Common myeloid progenitor, CD34-positive (primary cell): ENCODE results near the gene OSMR.

ENCODE experiments used
- CTCF ChIA-PET: fragments of 350-600 bp; sonication (Branson Sonifier 250); formaldehyde crosslinking; loops from one replicate; lab custom pipeline; 2021; ENCODE audit warnings: antibody characterized with exemption; lab: Charles Lee
- POLR2A ChIA-PET: fragments of 350-600 bp; sonication (Branson Sonifier 250); formaldehyde crosslinking; loops from one replicate; lab custom pipeline; 2021; ENCODE audit warnings: antibody characterized with exemption; lab: Charles Lee
- DNase-seq, 3 donors: peaks; one replicate each; pipeline versions ENCODE4 v3.0.0 to v3.0.0-alpha.2; 2013
- H3K27ac ChIP-seq, 2 experiments: 1 replicate in 1 of 2; 2 replicates in 1 of 2; pipeline ENCODE4 v1.7.0; 2013; ENCODE audit warnings: inconsistent platforms in 2 of 2, low read length in 2 of 2, mild to moderate bottlenecking in 2 of 2, low read depth in 1 of 2, moderate library complexity in 1 of 2; ENCODE audit not compliant: severe bottlenecking in 2 of 2, insufficient read depth in 1 of 2, poor library complexity in 1 of 2
- H3K27me3 ChIP-seq, 5 experiments: replicated peaks in 2 of 5; 1 replicate in 3 of 5; 2 replicates in 2 of 5; pipeline versions ENCODE4 v1.6.1 to v1.7.0; 2013; ENCODE audit warnings: low read length in 4 of 5, mild to moderate bottlenecking in 2 of 5, moderate library complexity in 2 of 5, inconsistent platforms in 1 of 5; ENCODE audit not compliant: insufficient read depth in 5 of 5, control insufficient read depth in 4 of 5
- H3K36me3 ChIP-seq, 4 experiments: 1 replicate in 2 of 4; 2 replicates in 2 of 4; pipeline versions ENCODE4 v1.6.1 to v1.7.0; 2013; ENCODE audit warnings: low read length in 3 of 4, control low read depth in 1 of 4, mild to moderate bottlenecking in 1 of 4; ENCODE audit not compliant: control insufficient read depth in 4 of 4, insufficient read depth in 4 of 4
- H3K4me1 ChIP-seq, 4 experiments: 1 replicate in 3 of 4; 2 replicates in 1 of 4; pipeline versions ENCODE4 v1.6.1 to v1.7.1; 2013; ENCODE audit warnings: low read length in 3 of 4, mild to moderate bottlenecking in 3 of 4, control low read depth in 1 of 4, inconsistent platforms in 1 of 4, moderate library complexity in 1 of 4; ENCODE audit not compliant: control insufficient read depth in 4 of 4, insufficient read depth in 4 of 4; ENCODE audit errors: control extremely low read depth in 1 of 4
- H3K4me3 ChIP-seq, 7 experiments: 1 replicate in 4 of 7; 2 replicates in 3 of 7; pipeline versions ENCODE4 v1.5.1 to v1.7.0; 2013; ENCODE audit warnings: mild to moderate bottlenecking in 7 of 7, low read length in 6 of 7, moderate library complexity in 6 of 7, inconsistent platforms in 2 of 7, low read depth in 2 of 7, control low read depth in 1 of 7; ENCODE audit not compliant: insufficient read depth in 4 of 7, control insufficient read depth in 1 of 7; ENCODE audit errors: extremely low read depth in 1 of 7
- H3K9me3 ChIP-seq, 5 experiments: 1 replicate in 4 of 5; 2 replicates in 1 of 5; pipeline versions ENCODE4 v1.6.1 to v1.7.1; 2013; ENCODE audit warnings: low read length in 4 of 5, mild to moderate bottlenecking in 2 of 5, inconsistent platforms in 1 of 5, low read depth in 1 of 5, moderate library complexity in 1 of 5; ENCODE audit not compliant: control insufficient read depth in 4 of 5, insufficient read depth in 2 of 5; ENCODE audit errors: control extremely low read depth in 1 of 5
- WGBS: methylation state at CpG from one replicate; pipeline ENCODE4 v1.1.5; 2013; ENCODE audit not compliant: insufficient coverage; 5-methylcytosine and 5-hydroxymethylcytosine counted together

The OSMR gene

GRCh38 chr5:38929838-38930237, 84.0 kb downstream of the OSMR start:
- ChIA-PET CTCF (no interaction called here), POLR2A (no interaction called here)
- H3K27ac ChIP-seq, result no peak overlapping the region
- H3K9me3 ChIP-seq, result no peaks in the 10 kb centered on the region
- no peaks in the 10 kb centered on the region for H3K4me1 ChIP-seq
- H3K4me3 ChIP-seq, result no peak overlapping the region
- 86% methylated on average over 1 of the region's 2 CpGs for WGBS
- DNase-seq, result no peak
- H3K36me3 ChIP-seq, result no peaks in the 10 kb centered on the region
- H3K27me3 ChIP-seq, result peaks cover 0 to 22% (median 8%) of the 10 kb centered on the region in 5 experiments

- no peak overlapping the region for H3K27ac ChIP-seq
- DNase-seq, result no peak
- no peak overlapping the region for H3K4me3 ChIP-seq
- POLR2A ChIA-PET, result no interaction called here
- no peaks in the 10 kb centered on the region for H3K4me1 ChIP-seq
- peaks cover 0 to 2% (median under 1%) of the 10 kb centered on the region in 4 experiments for H3K36me3 ChIP-seq
- CTCF ChIA-PET, result no interaction called here
- WGBS, result 88% methylated on average over 2 of the region's 4 CpGs
- no peaks in the 10 kb centered on the region for H3K9me3 ChIP-seq
- peaks cover 0 to 10% (median 3%) of the 10 kb centered on the region in 5 experiments for H3K27me3 ChIP-seq
These were observed 85.9 kb downstream of the OSMR start for GRCh38 chr5:38931731-38932130.

- 83% methylated on average over 4 of the region's 4 CpGs for WGBS
- CTCF ChIA-PET, result interaction anchor here (1.0 kb wide), 1 partner anchor 10 kb away, joined by 3 read pairs; no protein-coding TSS in a partner anchor
- no peaks in the 10 kb centered on the region for H3K4me1 ChIP-seq
- DNase-seq, result no peak
- H3K4me3 ChIP-seq, result no peak overlapping the region
- POLR2A ChIA-PET, result interaction anchor here (0.6 kb wide), 1 partner anchor 1195 kb away, joined by 4 read pairs; no protein-coding TSS in a partner anchor
- no peak overlapping the region for H3K27ac ChIP-seq
- H3K9me3 ChIP-seq, result no peaks in the 10 kb centered on the region
- peaks cover 0 to 5% (median 1%) of the 10 kb centered on the region in 4 experiments for H3K36me3 ChIP-seq
- H3K27me3 ChIP-seq, result peaks cover 0 to 3% (median 2%) of the 10 kb centered on the region in 5 experiments
These were observed 87.1 kb downstream of the OSMR start for GRCh38 chr5:38932854-38933408.

- Histone ChIP-seq H3K4me1 (no peaks in the 10 kb centered on the region), H3K9me3 (no peaks in the 10 kb centered on the region), H3K27ac (no peak overlapping the region), H3K4me3 (no peak overlapping the region), H3K36me3 (peaks cover 0 to 5% (median 4%) of the 10 kb centered on the region in 4 experiments), H3K27me3 (no peaks in the 10 kb centered on the region)
- CTCF ChIA-PET, result no interaction called here
- POLR2A ChIA-PET, result no interaction called here
- no CpG with 5 or more reads among the region's 1 CpG for WGBS
- no peak for DNase-seq
These were observed 89.6 kb downstream of the OSMR start for GRCh38 chr5:38935437-38935836.

GRCh38 chr5:38936269-38936668, 90.5 kb downstream of the OSMR start:
- DNase-seq, result no peak
- POLR2A ChIA-PET, result interaction anchor here (0.6 kb wide), 1 partner anchor 183 kb away, joined by 5 read pairs; no protein-coding TSS in a partner anchor
- H3K27ac ChIP-seq, result no peak overlapping the region
- 100% methylated on average over 2 of the region's 6 CpGs for WGBS
- CTCF ChIA-PET, result no interaction called here
- H3K9me3 ChIP-seq, result no peaks in the 10 kb centered on the region
- H3K27me3 ChIP-seq, result no peaks in the 10 kb centered on the region
- H3K36me3 ChIP-seq, result peaks cover 4 to 11% (median 5%) of the 10 kb centered on the region in 4 experiments
- no peak overlapping the region for H3K4me3 ChIP-seq
- no peaks in the 10 kb centered on the region for H3K4me1 ChIP-seq

- no CpG with 5 or more reads among the region's 1 CpG for WGBS
- POLR2A ChIA-PET, result no interaction called here
- CTCF ChIA-PET, result interaction anchor here (1.1 kb wide), 1 partner anchor 11 kb away, joined by 3 read pairs; no protein-coding TSS in a partner anchor
- DNase-seq, result no peak
- H3K9me3 ChIP-seq, result no peaks in the 10 kb centered on the region
- peaks cover 11 to 30% (median 21%) of the 10 kb centered on the region in 4 experiments for H3K36me3 ChIP-seq
- no peak overlapping the region for H3K4me3 ChIP-seq
- H3K27me3 ChIP-seq, result no peaks in the 10 kb centered on the region
- no peak overlapping the region for H3K27ac ChIP-seq
- no peaks in the 10 kb centered on the region for H3K4me1 ChIP-seq
These were observed 92.6 kb downstream of the OSMR start for GRCh38 chr5:38938424-38938823.

GRCh38 chr5:38938973-38939372, 93.2 kb downstream of the OSMR start:
- POLR2A ChIA-PET, result no interaction called here
- Histone ChIP-seq H3K27me3 (no peaks in the 10 kb centered on the region), H3K4me3 (no peak overlapping the region), H3K4me1 (no peaks in the 10 kb centered on the region), H3K27ac (no peak overlapping the region), H3K36me3 (peaks cover 11 to 35% (median 21%) of the 10 kb centered on the region in 4 experiments), H3K9me3 (no peaks in the 10 kb centered on the region)
- DNase-seq, result no peak
- CTCF ChIA-PET, result interaction anchor here (1.1 kb wide), 1 partner anchor 10 kb away, joined by 3 read pairs; no protein-coding TSS in a partner anchor
- no CpG with 5 or more reads among the region's 1 CpG for WGBS
